Mucosa of descending colon (tissue), 3 donors: Measurements from ENCODE around the gene RNU7-1. TPM values are rescaled to one million over a fixed set of nuclear protein-coding genes. Genes with fewer than 3 reads are reported as not detected.

Experiments
- ATAC-seq: fragments of 200-7000 bp; cut with Tn5 transposase; one replicate; pipeline ENCODE4 v1.9.1; 2020; ENCODE audit warnings: mild to moderate bottlenecking, moderate library complexity
- DNase-seq, 3 donors: peaks; one replicate each; pipeline ENCODE4 v3.0.0-alpha.2; 2020
- H3K36me3 ChIP-seq: fragments of 200-600 bp; one replicate; pipeline ENCODE4 v1.8.0; 2021; ENCODE audit warnings: low read depth, mild to moderate bottlenecking
- H3K4me1 ChIP-seq: fragments of 200-600 bp; one replicate; pipeline ENCODE4 v1.8.0; 2021; ENCODE audit warnings: low read depth, mild to moderate bottlenecking
- H3K4me3 ChIP-seq: fragments of 200-600 bp; one replicate; pipeline ENCODE4 v1.8.0; 2021; ENCODE audit warnings: mild to moderate bottlenecking
- H3K9me3 ChIP-seq: fragments of 200-600 bp; one replicate; pipeline ENCODE4 v1.8.0; 2021; ENCODE audit warnings: mild to moderate bottlenecking
- intact Hi-C, 2 donors: fragments of 100-400 bp; cut with DNase I in 1 of 2; cut with micrococcal nuclease in 1 of 2; formaldehyde crosslinking; loops; one replicate each; pipeline versions ENCODE4 v1.11.0 to v1.11.1; 2022; cut with DNase I, micrococcal nuclease
- long read RNA-seq, 2 donors: library from polyadenylated mRNA; unstranded; transcript quantifications; one replicate each; pipeline ENCODE4 v2.0.0, GENCODE V29; 2019 to 2021
- total RNA-seq, 3 donors: library from RNA; stranded (reverse); fragmentation: NEBNext Ultra II Directional in 2 of 3; extraction: Animal tissue kit (Norgen Biotek cat#: 25700) in 2 of 3; gene quantifications; one replicate each; pipeline versions ENCODE4 v1.2.1 to v1.2.4, GENCODE V29; 2021 to 2023
- TF ChIP-seq, protein P1 (sequence below): fragments of 200-600 bp; IDR thresholded peaks from one replicate; pipeline ENCODE4 v1.8.0; 2022; ENCODE audit warnings: antibody characterized with exemption, mild to moderate bottlenecking
- donor health status: DM: no; HTN: no; CAD: no; lungs with moderate emphysema.
- donor health status: DM: no; HTN: no; CAD: no.
- donor health status: DM: no; HTN: yes; CAD: no.

Gene RNU7-1
- total RNA-seq = not detected
- long read RNA-seq, donor 1 = 0 reads
- long read RNA-seq, donor 2 = 0 reads

DNA sequence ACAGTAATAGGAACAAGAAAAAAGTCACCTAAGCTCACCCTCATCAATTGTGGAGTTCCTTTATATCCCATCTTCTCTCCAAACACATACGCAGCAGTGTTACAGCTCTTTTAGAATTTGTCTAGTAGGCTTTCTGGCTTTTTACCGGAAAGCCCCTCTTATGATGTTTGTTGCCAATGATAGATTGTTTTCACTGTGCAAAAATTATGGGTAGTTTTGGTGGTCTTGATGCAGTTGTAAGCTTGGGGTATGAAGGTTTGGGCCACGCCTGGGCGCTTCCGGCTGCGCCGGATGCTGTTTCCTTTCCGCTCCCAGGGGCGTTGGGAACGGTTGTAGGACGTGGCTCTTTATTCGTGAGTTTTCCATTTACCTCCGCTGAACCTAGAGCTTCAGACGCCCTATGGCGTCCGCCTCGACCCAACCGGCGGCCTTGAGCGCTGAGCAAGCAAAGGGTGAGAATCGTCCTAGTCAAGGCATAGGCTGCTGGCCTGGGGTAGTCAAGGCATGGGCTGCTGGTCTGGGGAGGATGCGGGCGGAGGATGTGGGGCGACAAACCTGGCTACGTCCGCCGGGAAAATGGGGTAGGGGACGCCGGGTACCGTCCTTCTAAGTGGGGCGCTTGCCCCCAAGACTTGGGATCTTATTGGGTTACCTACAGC is at the start of gene RNU7-1, which contains the start of gene C12orf57:
Gene RNU7-1 (plus strand): TSS at position 95 of the 659 bp plus-strand sequence.
Gene C12orf57 (plus strand): TSS at position 301 of the 659 bp plus-strand sequence. CDS start 100 bp downstream, at position 401.
- DNase-seq (peak; percentile 82 to 90 (median 83)), ATAC-seq (peak; percentile 58)
- H3K4me1 ChIP-seq = peaks cover 28% of the 10 kb centered on the region
- H3K4me3 ChIP-seq = peak within 1 kb of the TSS; percentile 52
- no peaks in the 10 kb centered on the region for H3K9me3 ChIP-seq
- intact Hi-C loops = no loop called here
- TF ChIP-seq, protein P1, sequence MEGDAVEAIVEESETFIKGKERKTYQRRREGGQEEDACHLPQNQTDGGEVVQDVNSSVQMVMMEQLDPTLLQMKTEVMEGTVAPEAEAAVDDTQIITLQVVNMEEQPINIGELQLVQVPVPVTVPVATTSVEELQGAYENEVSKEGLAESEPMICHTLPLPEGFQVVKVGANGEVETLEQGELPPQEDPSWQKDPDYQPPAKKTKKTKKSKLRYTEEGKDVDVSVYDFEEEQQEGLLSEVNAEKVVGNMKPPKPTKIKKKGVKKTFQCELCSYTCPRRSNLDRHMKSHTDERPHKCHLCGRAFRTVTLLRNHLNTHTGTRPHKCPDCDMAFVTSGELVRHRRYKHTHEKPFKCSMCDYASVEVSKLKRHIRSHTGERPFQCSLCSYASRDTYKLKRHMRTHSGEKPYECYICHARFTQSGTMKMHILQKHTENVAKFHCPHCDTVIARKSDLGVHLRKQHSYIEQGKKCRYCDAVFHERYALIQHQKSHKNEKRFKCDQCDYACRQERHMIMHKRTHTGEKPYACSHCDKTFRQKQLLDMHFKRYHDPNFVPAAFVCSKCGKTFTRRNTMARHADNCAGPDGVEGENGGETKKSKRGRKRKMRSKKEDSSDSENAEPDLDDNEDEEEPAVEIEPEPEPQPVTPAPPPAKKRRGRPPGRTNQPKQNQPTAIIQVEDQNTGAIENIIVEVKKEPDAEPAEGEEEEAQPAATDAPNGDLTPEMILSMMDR = no peak
- H3K36me3 ChIP-seq = peaks cover 6% of the 10 kb centered on the region

DNA sequence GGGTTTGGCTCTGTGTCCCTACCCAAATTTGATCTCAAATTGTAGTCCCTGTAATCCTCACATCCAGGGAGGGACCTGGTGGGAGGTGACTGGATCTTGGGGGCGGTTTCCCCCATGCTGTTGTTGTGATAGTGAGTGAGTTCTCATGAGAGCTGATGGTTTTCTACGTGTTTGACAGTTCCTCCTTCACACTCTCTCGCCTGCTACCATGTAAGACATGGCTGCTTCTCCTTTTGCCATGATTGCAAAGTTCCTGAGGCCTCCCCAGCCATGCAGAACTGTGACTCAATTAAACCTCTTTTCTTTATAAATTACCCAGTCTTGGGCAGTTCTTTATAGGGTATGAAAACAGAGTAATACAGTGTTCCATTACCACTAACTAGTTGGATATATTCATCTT is 49.3 kb upstream of the RNU7-1 start:
- H3K4me1 ChIP-seq = peaks cover under 1% of the 10 kb centered on the region
- H3K9me3 ChIP-seq = no peaks in the 10 kb centered on the region
- DNase-seq (no peak), ATAC-seq (no peak)
- no peaks in the 10 kb centered on the region for H3K36me3 ChIP-seq
- intact Hi-C loops = no loop called here
- H3K4me3 ChIP-seq = no peak overlapping the region
- TF ChIP-seq, protein P1 = no peak

DNA sequence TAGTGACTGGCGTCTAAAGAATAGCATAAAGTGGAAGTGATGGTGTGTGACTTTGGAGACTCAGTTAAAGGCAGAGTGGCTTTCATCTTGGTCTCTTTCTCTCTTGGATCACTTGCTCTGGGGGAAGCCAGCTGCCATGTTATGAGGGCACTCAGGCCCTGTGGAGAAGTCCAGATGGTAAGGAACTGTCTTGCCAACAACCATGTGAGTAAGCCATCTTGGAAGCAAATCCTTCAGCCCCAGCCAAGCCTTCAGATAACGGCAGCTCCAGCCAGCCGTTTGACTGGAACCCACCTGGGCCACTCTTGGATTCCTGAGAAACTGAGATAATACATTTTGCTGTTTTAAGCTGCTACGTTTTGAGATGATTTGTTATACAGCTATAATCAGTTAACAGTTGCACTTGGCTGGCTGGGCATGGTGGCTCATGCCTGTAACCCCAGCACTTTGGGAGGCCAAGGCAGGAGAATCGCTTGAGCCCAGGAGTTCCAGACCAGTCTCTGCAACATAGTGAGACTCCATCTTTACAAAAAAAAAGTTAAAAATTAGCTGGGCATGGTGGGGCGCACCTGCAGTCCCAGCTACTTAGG is 46.7 kb upstream of the RNU7-1 start:
- Histone ChIP-seq H3K36me3 (no peaks in the 10 kb centered on the region), H3K9me3 (no peaks in the 10 kb centered on the region), H3K4me1 (peaks cover 13% of the 10 kb centered on the region), H3K4me3 (no peak overlapping the region)
- no peak for ATAC-seq
- no peak for DNase-seq
- intact Hi-C loops = no loop called here
- TF ChIP-seq, protein P1 = no peak

DNA sequence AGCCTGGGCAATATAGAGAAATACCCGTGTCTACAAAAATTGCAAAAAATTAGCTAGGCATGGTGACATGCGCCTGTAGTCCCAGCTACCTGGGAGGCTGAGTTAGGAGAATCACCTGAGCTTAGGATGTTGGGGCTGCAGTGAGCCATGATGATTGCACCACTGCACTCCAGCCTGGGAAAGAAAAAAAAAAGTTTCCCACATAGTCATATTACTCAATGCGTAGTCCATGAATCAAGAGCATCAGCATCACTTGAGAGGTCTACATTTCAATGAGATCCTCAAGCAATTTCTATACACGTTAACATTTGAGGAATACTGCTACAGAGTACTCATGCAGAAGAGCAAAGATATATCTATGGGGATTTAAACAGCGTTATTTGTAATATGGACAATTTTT is 44.2 kb upstream of the RNU7-1 start:
- Histone ChIP-seq H3K9me3 (no peaks in the 10 kb centered on the region), H3K4me1 (peaks cover 16% of the 10 kb centered on the region), H3K4me3 (no peak overlapping the region), H3K36me3 (no peaks in the 10 kb centered on the region)
- ATAC-seq (no peak), DNase-seq (no peak)
- intact Hi-C loops = no loop called here
- TF ChIP-seq, protein P1 = no peak

DNA sequence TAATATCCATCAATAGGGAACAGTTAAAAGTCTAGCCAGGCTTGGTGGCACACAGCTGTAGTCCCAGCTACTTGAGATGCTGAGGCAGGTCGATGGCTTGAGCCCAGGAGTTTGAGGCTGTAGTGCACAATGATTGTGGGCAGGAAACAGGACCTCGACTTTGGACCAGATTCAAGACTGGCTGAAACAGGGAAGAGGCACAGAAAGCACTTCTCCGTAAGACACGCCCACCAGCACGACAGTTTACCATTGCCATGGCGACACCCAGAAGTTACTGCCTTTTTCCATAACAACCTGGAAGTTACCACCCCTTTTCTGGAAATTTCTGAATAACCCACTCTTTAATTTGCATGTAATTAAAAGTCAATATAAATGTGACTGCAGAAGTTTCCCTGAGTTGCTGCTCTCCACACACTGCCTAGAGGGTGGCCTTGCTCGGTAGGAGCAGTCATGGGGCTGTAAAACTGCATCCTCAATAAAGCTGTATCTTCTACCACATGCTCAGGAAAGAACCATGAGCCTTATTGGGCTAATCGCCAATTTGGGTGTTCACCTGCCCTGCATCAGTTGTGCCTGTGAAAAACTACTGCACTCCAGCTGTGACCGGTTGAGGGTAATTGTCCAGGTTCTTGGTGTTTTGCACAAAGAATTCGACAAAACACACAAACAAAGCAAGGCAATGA is 43.6 kb upstream of the RNU7-1 start:
- Histone ChIP-seq H3K36me3 (no peaks in the 10 kb centered on the region), H3K9me3 (no peaks in the 10 kb centered on the region), H3K4me3 (no peak overlapping the region), H3K4me1 (peaks cover 16% of the 10 kb centered on the region)
- ATAC-seq = peak; percentile 82
- DNase-seq = peak; percentile 85 to 89 (median 85)
- intact Hi-C loops = no loop called here
- TF ChIP-seq, protein P1 = no peak
